COLO668 (cell line): ENCODE measurements around the gene PRRX2.
"Not testable (repeated sequence)": the region's sequence is repeated elsewhere in the genome, so short reads cannot be mapped to it uniquely, and the experiment has no call there.

Experiments used
- DNase-seq: peaks from one replicate; lab custom pipeline; 2025; ENCODE audit not compliant: unreplicated experiment; lab: John Stamatoyannopoulos, UW

Gene PRRX2

GRCh38 chr9:129653823-129654553, 11.5 kb upstream of the PRRX2 start:
- no peak for DNase-seq

- DNase-seq: no peak
These were observed 10.8 kb upstream of the PRRX2 start for GRCh38 chr9:129654554-129655040.

GRCh38 chr9:129655154-129655553, 10.3 kb upstream of the PRRX2 start:
- DNase-seq: no peak

- no peak for DNase-seq
These were observed 9.8 kb upstream of the PRRX2 start for GRCh38 chr9:129655696-129656095.

- no peak for DNase-seq
These were observed 8.6 kb upstream of the PRRX2 start for GRCh38 chr9:129656795-129657390.

- DNase-seq: no peak
These were observed 4.4 kb upstream of the PRRX2 start for GRCh38 chr9:129661029-129661428.

GRCh38 chr9:129662239-129662638, 3.2 kb upstream of the PRRX2 start:
- DNase-seq: not testable (repeated sequence)

GRCh38 chr9:129664746-129665388, 580 bp upstream of the PRRX2 start:
- no peak for DNase-seq

GRCh38 chr9:129665814-129666520, 520 bp downstream of the PRRX2 start:
- no peak for DNase-seq

- DNase-seq: no peak
These were observed 1.1 kb downstream of the PRRX2 start for GRCh38 chr9:129666575-129666974.

- DNase-seq: no peak
These were observed 1.9 kb downstream of the PRRX2 start for GRCh38 chr9:129667378-129667777.

GRCh38 chr9:129667850-129668249, 2.4 kb downstream of the PRRX2 start:
- no peak for DNase-seq

- DNase-seq: no peak
These were observed 3.8 kb downstream of the PRRX2 start for GRCh38 chr9:129669141-129669718.

- no peak for DNase-seq
These were observed 4.5 kb downstream of the PRRX2 start for GRCh38 chr9:129669946-129670345.

- DNase-seq: no peak
These were observed 5.6 kb downstream of the PRRX2 start for GRCh38 chr9:129671065-129671464.

GRCh38 chr9:129671519-129671918, 6.1 kb downstream of the PRRX2 start:
- DNase-seq: no peak

- DNase-seq: no peak
These were observed 7.3 kb downstream of the PRRX2 start for GRCh38 chr9:129672702-129673101.

- DNase-seq: no peak
These were observed 8.2 kb downstream of the PRRX2 start for GRCh38 chr9:129673602-129674001.

GRCh38 chr9:129674229-129674628, 8.8 kb downstream of the PRRX2 start:
- DNase-seq: no peak

GRCh38 chr9:129675620-129676019, 10.2 kb downstream of the PRRX2 start:
- DNase-seq: no peak

- no peak for DNase-seq
These were observed 10.8 kb downstream of the PRRX2 start for GRCh38 chr9:129676287-129676686.
